SK-N-SH (cell line): ENCODE data around the gene SNX27. TPM values are rescaled to one million over a fixed set of nuclear protein-coding genes. Genes with fewer than 3 reads are reported as not detected.

Source experiments
- CTCF ChIA-PET: fragments of 300-600, 350-600 bp; formaldehyde crosslinking; extraction: SDS; loops from one replicate; lab custom pipeline; 2021; lab: Yijun Ruan, JAX
- POLR2A ChIA-PET: fragments of 350-600 bp; sonication (Branson Sonifier 250); formaldehyde crosslinking; extraction: SDS; loops from one replicate; lab custom pipeline; 2020; ENCODE audit warnings: antibody characterized with exemption, inconsistent platforms; lab: Yijun Ruan, JAX
- DNase-seq: peaks from one replicate; pipeline ENCODE4 v3.0.0; 2012
- H2AFZ ChIP-seq: fragments of 200-600 bp; sonication (generic); 2 replicates; pipeline ENCODE4 v1.8.1; 2016; ENCODE audit warnings: antibody characterized with exemption, mild to moderate bottlenecking, low read depth
- H3F3A ChIP-seq: fragments of 200-600 bp; sonication (generic); replicated peaks from 2 replicates; pipeline ENCODE3; 2016; ENCODE audit warnings: antibody characterized with exemption, mild to moderate bottlenecking; ENCODE audit not compliant: insufficient read depth
- H3K27ac ChIP-seq, 2 experiments: fragments of 200-500 bp in 1 of 2; fragments of 200-600 bp in 1 of 2; sonication (Bioruptor generic) in 1 of 2; sonication (generic), shearing (Covaris generic) in 1 of 2; 2 replicates each; pipeline versions ENCODE4 v1.5.1 to v1.6.1; 2014 to 2016; ENCODE audit warnings: low read depth in 2 of 2, inconsistent platforms in 1 of 2, low read length in 1 of 2, mild to moderate bottlenecking in 1 of 2, mixed read lengths in 1 of 2
- H3K27me3 ChIP-seq: fragments of 200-600 bp; sonication (generic), shearing (Covaris generic); 2 replicates; pipeline ENCODE4 v1.6.1; 2016; ENCODE audit warnings: mixed run types; ENCODE audit not compliant: insufficient read depth
- H3K36me3 ChIP-seq, 2 experiments: fragments of 200-500 bp in 1 of 2; fragments of 200-600 bp in 1 of 2; sonication (Bioruptor generic) in 1 of 2; sonication (generic) in 1 of 2; replicated peaks in 1 of 2; 2 replicates each; pipeline versions ENCODE3 to v1.5.1; 2014 to 2016; ENCODE audit warnings: low read length in 1 of 2, mild to moderate bottlenecking in 1 of 2; ENCODE audit not compliant: insufficient read depth in 2 of 2, control insufficient read depth in 1 of 2
- H3K4me1 ChIP-seq, 2 experiments: fragments of 200-500 bp in 1 of 2; fragments of 200-600 bp in 1 of 2; sonication (Bioruptor generic) in 1 of 2; sonication (generic), shearing (Covaris generic) in 1 of 2; 2 replicates each; pipeline versions ENCODE4 v1.5.1 to v1.6.1; 2014 to 2016; ENCODE audit warnings: low read depth in 1 of 2, low read length in 1 of 2, mixed run types in 1 of 2; ENCODE audit not compliant: insufficient read depth in 2 of 2, control insufficient read depth in 1 of 2
- H3K4me2 ChIP-seq: fragments of 200-600 bp; sonication (generic), shearing (Covaris generic); 2 replicates; pipeline ENCODE4 v1.6.1; 2017; ENCODE audit warnings: mixed run types
- H3K4me3 ChIP-seq, 2 experiments: fragments of 200-500 bp in 1 of 2; fragments of 200-600 bp in 1 of 2; sonication (Bioruptor generic) in 1 of 2; sonication (generic), shearing (Covaris generic) in 1 of 2; 2 replicates each; pipeline versions ENCODE4 v1.5.1 to v1.8.1; 2014 to 2016; ENCODE audit warnings: low read depth in 2 of 2, inconsistent platforms in 1 of 2, low read length in 1 of 2, mild to moderate bottlenecking in 1 of 2, mixed read lengths in 1 of 2, moderate library complexity in 1 of 2
- H3K79me2 ChIP-seq: fragments of 200-600 bp; sonication (generic); 2 replicates; pipeline ENCODE4 v1.8.1; 2017; ENCODE audit warnings: mild to moderate bottlenecking; ENCODE audit not compliant: insufficient read depth
- H3K9ac ChIP-seq: fragments of 200-600 bp; sonication (generic); 2 replicates; pipeline ENCODE4 v1.6.1; 2017; ENCODE audit warnings: mixed run types
- H3K9me2 ChIP-seq: fragments of 200-600 bp; sonication (generic); 2 replicates; pipeline ENCODE4 v1.6.1; 2017; ENCODE audit warnings: mixed run types
- H3K9me3 ChIP-seq: fragments of 200-600 bp; sonication (generic); 2 replicates; pipeline ENCODE4 v1.6.1; 2017; ENCODE audit warnings: mixed run types, mild to moderate bottlenecking, moderate library complexity
- H4K20me1 ChIP-seq: fragments of 200-600 bp; sonication (generic); 2 replicates; pipeline ENCODE4 v1.6.1; 2017; ENCODE audit warnings: mild to moderate bottlenecking, mixed run types; ENCODE audit not compliant: insufficient read depth
- CTCF ChIP-seq: fragments of 200-600 bp; sonication (generic); IDR thresholded peaks from 2 replicates; pipeline ENCODE4 v1.6.1; 2017; ENCODE audit warnings: antibody characterized with exemption, mild to moderate bottlenecking, moderate library complexity
- IRF3 ChIP-seq: fragments of 150-350 bp; IDR thresholded peaks from 2 replicates; pipeline ENCODE4 v1.6.1; 2016; ENCODE audit warnings: mild to moderate bottlenecking, low read depth, low read length
- PBX3 ChIP-seq: IDR thresholded peaks from 2 replicates; pipeline ENCODE4; 2012
- REST ChIP-seq: IDR thresholded peaks from 2 replicates; pipeline ENCODE4 v1.6.1; 2012; ENCODE audit warnings: mild to moderate bottlenecking, low read depth, low read length, moderate library complexity
- SIN3A ChIP-seq: IDR thresholded peaks from 2 replicates; pipeline ENCODE4 v1.6.1; 2012; ENCODE audit warnings: low read depth, mild to moderate bottlenecking, low read length, moderate library complexity, borderline replicate concordance
- USF1 ChIP-seq: IDR thresholded peaks from 2 replicates; pipeline ENCODE4 v1.4.0; 2012; ENCODE audit warnings: low read depth, borderline replicate concordance
- WGBS: methylation state at CpG from one replicate; pipeline ENCODE4 v1.1.6; 2017; ENCODE audit warnings: low lambda C conversion rate; 5-methylcytosine and 5-hydroxymethylcytosine counted together
- polyA plus RNA-seq, 3 experiments: library from polyadenylated mRNA; depleted of rRNA; stranded (reverse); fragments of >200 nt; gene quantifications; 2 replicates each; pipeline ENCODE4 v1.2.3, GENCODE V29; 2012

SNX27 gene
- polyA plus RNA-seq, 1 of the 3 experiments (the other 2 are of a cell fraction): 10.8 TPM

- no peak for TF ChIP-seq PBX3
- TF ChIP-seq, all 33 proteins: peak for 0
Observed at GRCh38 chr1:151638074-151638775, 26.4 kb downstream of the SNX27 start (continued).

- POLR2A ChIA-PET: no interaction called here
- no peak for DNase-seq
- no peaks in the 10 kb centered on the region for H3K9me3 ChIP-seq
- no peak for TF ChIP-seq USF1
- no peak for TF ChIP-seq REST
- no peak for TF ChIP-seq IRF3
- no peak for TF ChIP-seq CTCF
- TF ChIP-seq SIN3A: no peak
- TF ChIP-seq, all 33 proteins: peak for 0
- H3K27me3 ChIP-seq: no peaks in the 10 kb centered on the region
- CTCF ChIA-PET: interaction anchor here (1.2 kb wide), 1 partner anchor 18 kb away, joined by 4 read pairs; no protein-coding TSS in a partner anchor
- no peak overlapping the region for H2AFZ ChIP-seq
- H3K27ac ChIP-seq: no peak overlapping the region
- no peak overlapping the region for H3K4me2 ChIP-seq
- H3F3A ChIP-seq: no peaks in the 10 kb centered on the region
- no peak overlapping the region for H3K4me3 ChIP-seq
- H3K9ac ChIP-seq: no peak overlapping the region
- peaks cover 5 to 20% of the 10 kb centered on the region in 2 experiments; a peak in 3 of 4 replicates for H3K4me1 ChIP-seq
- no peaks in the 10 kb centered on the region for H3K9me2 ChIP-seq
- WGBS: 85% methylated on average over 9 of the region's 9 CpGs
- H3K36me3 ChIP-seq: peaks cover 0 to 7% of the 10 kb centered on the region in 2 experiments
- H4K20me1 ChIP-seq: peaks cover 15% of the 10 kb centered on the region
- peaks cover 66% of the 10 kb centered on the region for H3K79me2 ChIP-seq
Observed at GRCh38 chr1:151638812-151639211, 27.0 kb downstream of the SNX27 start.
